GM21529 (cell line): ENCODE results near the gene TUBB.
"Not testable (repeated sequence)": the region's sequence is repeated elsewhere in the genome, so short reads cannot be mapped to it uniquely, and the experiment has no call there.

ENCODE experiments used
- ATAC-seq: cut with Tn5 transposase; IDR thresholded peaks from one replicate; pipeline ENCODE4 v1.9.1; 2021; ENCODE audit not compliant: unreplicated experiment

TUBB gene

GRCh38 chr6:30717845-30718720, 2.1 kb upstream of the TUBB start:
- ATAC-seq = not testable (repeated sequence)

GRCh38 chr6:30719356-30719755, 796 bp upstream of the TUBB start:
- ATAC-seq = no peak

GRCh38 chr6:30720738-30721197, 616 bp downstream of the TUBB start:
- no peak for ATAC-seq

GRCh38 chr6:30721198-30722024, 1.3 kb downstream of the TUBB start:
- peak; percentile 26 for ATAC-seq

GRCh38 chr6:30722025-30722279, 1.8 kb downstream of the TUBB start:
- not testable (repeated sequence) for ATAC-seq

GRCh38 chr6:30722280-30723112, 2.3 kb downstream of the TUBB start:
- no peak for ATAC-seq

- not testable (repeated sequence) for ATAC-seq
Observed at GRCh38 chr6:30723159-30723842, 3.1 kb downstream of the TUBB start.

- ATAC-seq = not testable (repeated sequence)
Observed at GRCh38 chr6:30723843-30724741, 3.9 kb downstream of the TUBB start.

GRCh38 chr6:30724906-30725667, 4.9 kb downstream of the TUBB start:
- ATAC-seq = no peak

GRCh38 chr6:30725713-30726505, 5.8 kb downstream of the TUBB start:
- ATAC-seq = no peak

GRCh38 chr6:30726506-30727413, 6.6 kb downstream of the TUBB start:
- ATAC-seq = no peak

- no peak for ATAC-seq
Observed at GRCh38 chr6:30727920-30728553, 7.9 kb downstream of the TUBB start.

- peak; percentile 77 for ATAC-seq
Observed at GRCh38 chr6:30730601-30731435, 10.7 kb downstream of the TUBB start.

- no peak for ATAC-seq
Observed at GRCh38 chr6:30732237-30732943, 12.2 kb downstream of the TUBB start.

- ATAC-seq = peak; percentile 45
Observed at GRCh38 chr6:30735668-30736314, 15.6 kb downstream of the TUBB start.
